Stimulated activated CD8-positive, alpha-beta memory T cell treated with anti-CD3 and anti-CD28 coated beads, Interleukin-7, amount 100 ng/mL, for 4 hours (primary cell): Measurements from ENCODE around the gene NUSAP1.
"Not testable (repeated sequence)": the region's sequence is repeated elsewhere in the genome, so short reads cannot be mapped to it uniquely, and the experiment has no call there.

Experiments
- DNase-seq, 2 donors: peaks; one replicate each; pipeline ENCODE4 v3.0.0-alpha.2; 2020; ENCODE audit warnings: low read depth in 2 of 2

The NUSAP1 gene

DNA sequence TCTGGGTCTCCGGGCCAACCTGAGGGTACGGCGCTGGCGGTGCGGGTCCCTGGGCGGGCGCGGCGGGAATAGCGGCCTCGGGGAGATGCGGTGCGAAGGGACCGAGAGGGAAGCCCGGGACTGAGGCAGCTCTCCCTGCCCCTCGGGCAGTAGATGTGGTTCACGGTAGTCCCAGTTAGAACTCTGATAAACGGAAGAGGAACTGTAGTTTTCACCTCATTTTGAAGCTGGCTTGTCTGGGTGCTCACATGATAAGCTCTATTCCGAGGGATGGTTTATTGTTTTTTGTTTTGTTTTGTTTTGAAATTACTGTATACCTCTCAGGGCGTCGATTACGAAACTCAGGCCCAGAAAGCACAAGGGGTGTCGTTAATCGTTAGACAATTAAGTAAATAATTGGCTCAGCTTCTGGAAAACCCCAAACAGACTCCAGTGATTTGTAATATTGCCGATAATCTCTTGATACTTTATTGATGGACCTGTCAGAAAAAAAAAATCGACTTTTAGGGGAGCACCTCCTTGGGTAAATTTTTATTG, 413 bp downstream of the NUSAP1 start:
- no peak for DNase-seq

DNA sequence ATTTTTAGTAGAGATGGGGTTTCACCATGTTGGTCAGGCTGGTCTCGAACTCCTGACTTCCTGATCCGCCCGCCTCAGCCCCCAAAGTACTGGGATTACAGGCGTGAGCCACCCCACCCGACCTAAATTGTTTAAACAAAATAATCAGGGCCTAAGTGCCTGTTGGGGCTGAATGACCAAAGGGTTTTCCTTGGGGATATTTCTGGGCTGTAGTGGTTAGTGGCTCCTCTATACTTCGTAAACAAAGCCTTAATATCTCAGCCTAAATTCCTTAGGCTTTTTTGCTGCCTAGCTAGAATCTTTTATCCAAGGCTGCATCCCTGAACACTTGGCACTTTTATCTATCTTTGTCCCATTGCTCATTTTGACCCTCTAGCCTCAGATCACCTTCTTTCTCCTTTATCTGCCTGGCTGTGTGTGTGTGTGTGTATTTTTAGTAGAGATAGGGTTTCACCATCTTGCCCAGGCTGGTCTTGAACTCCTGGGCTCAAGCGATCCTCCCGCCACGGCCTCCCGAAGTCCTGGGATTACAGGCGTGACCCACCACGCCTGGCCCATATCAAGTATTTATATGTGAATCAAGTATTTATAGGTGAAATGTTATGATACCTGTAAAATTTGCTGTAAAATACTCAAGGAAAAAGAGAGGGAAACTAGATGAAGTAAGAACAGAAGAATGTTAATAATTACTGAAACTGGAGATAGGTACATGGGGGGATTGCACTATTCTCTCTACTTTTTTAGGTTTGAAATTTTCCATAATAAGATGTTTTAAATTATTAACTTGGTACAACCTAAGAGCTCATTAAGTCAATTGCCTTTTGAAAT, 1.8 kb downstream of the NUSAP1 start:
- DNase-seq = no peak

DNA sequence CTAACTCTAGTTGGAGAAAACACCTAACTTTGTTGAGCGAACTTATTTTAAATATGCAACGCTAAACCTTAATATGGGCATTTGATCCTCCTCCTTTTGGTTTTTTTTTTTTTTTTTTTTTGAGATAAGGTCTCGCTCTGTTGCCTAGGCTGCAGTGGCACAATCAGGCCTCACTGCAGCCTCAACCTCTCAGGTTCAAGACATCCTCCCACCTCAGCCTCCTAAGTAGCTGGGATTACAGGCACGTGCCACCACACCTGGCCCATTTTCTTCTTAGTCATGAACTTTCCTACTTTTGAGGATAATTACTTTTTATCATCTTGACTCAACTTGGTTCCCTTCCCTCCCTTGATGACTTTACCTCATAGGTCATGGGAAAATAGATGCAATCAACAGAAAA, 3.9 kb downstream of the NUSAP1 start:
- DNase-seq = no peak

DNA sequence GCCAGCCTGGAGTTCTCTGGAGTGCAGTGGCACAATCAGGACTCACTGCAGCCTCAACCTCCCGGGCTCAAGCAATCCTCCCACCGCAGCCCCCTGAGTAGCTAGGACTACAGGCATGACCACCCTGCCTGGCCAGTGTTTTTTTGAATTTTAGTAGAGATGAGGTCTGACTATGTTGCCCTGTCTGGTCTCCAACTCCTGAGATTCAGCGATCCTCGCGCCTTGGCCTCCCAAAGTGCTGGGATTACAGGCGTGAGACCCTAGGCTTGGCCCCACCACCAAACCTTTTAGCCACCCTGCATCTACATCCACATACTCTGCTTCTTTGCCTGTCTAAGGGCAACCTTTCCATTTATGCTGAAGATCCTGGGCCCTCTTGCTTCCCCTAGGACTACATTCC, 4.4 kb downstream of the NUSAP1 start:
- no peak for DNase-seq

DNA sequence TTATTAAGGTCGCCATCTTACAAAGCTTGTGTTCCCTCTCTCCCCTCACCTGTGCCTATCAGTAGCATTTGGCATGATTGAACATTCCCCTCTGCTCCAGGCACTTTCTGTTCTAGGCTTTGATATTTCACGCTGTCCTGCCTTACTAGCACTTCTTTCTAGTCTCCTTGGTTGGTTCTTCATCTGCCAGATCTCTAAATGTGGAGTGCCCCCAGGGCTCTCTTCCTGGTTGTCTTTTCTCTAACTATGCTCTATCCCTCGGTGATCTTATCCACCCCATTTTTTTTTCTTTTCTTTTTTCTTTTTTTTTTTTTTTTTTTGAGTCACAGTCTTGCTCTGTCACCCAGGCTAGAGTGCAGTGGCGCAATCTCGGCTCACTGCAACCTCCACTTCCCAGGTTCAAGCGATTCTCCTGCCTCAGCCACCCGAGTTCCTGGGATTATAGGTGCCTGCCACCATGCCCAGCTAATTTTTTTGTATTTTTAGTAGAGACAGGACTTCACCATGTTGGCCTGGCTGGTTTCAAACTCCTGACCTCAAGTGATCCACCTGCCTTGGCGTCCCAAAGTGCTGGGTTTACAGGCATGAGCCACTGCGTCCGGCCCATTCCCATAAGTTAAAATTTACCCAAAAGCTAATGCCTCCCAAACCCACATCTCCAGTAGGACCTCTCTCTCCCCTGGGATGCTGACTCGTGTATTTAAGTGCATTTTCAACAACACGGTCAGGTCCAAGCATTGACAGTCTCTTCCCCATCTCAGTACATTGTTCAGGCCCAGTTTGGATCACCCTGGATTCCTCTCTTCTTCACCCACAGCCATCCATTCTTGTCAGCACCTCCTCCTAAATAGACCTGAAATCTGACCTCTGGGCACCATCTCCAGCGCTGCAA, 5.2 kb downstream of the NUSAP1 start:
- no peak for DNase-seq

DNA sequence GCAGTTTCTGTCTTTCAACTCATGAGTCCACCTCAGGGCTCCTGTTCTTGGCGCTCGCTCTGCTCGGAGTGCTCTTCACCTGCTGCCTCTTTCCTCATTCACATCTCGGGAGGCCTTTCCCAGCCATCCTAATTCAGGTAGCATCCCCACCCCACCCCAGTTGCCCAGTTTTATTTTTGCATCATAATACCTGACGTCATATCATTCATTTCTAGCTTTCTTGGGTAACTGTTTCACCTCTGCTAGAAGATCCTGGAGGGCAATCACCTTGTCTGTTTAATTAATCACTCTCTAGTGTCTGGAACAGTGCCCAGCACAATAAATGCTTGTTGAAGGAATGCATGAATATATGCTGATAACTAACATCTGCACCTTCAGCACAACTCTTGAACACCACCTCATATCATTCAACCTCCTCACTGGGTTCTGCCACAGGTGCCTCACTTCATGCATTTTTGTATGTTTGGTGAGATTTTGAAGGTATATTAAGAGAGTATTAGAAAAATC, 7.6 kb downstream of the NUSAP1 start:
- no peak for DNase-seq

DNA sequence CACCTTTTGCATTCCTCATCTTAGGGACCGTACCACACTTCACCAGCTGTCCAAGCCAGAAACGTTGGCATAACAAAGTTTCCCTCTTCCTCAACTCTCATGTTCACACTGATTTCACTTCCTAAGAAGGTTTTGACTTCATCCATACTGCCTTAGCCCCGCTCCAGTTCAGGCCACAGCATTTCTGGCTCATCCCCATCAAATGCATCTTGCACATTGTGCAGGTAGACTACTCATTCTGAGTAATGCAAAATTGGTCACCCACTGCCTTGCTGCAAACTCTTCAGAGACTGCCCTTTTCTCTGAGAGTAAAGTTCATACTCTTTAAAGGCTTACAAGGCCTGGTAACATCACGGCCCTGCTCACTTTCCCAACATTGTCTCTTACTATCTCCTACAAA, 8.8 kb downstream of the NUSAP1 start:
- no peak for DNase-seq

DNA sequence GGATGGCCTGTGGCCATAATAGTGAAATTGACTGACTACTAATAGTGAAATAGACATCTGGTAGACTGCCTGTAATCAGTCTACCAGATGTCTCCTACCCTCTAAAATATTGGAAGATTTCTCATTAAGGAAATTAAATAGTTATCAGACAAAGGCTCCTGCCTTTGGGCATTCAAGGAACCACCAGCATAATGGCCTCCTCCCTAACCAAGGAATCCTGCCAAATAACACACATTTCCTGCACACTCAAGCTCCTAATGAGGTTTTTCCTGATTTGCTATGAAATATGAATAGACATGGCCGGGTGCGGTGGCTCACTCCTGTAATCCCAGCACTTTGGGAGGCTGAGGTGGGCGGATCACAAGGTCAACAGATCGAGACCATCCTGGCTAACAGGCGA, 14.6 kb downstream of the NUSAP1 start:
- DNase-seq = no peak

DNA sequence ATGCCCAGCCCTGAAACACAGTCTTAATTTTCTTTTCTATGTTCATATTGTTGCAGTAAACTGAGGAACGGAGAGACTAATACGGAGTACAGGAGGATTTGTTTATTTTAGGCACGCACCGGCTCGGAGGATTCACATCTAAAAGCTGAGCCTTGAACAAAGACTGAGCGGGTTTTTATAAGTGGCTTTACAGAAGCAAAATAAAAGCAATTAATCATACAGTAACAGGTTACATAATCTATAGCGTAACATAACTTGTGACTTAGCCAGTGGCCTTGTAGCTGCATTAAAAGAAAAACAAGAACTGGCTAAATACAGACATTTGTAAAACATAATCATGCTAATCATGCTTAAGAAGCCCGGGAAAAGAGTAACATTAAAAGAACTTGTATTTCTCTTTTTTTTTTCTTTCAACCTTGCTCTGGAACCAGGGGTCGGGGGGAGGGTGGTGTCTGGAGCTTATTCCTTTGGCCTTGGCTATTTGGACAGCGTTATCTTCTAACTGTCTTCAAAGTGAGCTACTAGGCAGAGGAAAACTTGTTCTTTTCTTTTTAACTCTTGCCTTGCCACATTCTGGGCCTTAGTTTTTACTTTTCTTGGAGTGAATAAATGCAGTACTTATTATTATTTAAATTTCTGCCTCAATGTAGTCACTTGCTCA, 17.5 kb downstream of the NUSAP1 start:
- DNase-seq = no peak

DNA sequence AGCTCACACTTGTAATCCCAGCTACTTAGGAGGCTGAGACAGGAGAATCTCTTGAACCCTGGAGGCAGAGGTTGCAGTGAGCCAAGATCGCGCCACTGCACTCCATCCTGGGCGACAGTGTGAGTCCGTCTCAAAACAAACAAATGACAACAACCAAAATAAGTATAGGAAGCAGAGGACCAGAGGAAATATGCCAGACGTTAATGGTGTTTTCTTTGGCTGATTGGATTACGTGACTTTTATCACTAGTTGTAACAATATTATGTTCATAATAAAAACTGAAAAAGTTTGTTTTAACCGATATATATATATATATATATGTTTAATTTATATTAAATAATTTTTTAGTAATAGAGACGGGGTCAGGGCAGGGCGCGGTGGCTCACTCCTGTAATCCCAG, 21.7 kb downstream of the NUSAP1 start:
- no peak for DNase-seq

DNA sequence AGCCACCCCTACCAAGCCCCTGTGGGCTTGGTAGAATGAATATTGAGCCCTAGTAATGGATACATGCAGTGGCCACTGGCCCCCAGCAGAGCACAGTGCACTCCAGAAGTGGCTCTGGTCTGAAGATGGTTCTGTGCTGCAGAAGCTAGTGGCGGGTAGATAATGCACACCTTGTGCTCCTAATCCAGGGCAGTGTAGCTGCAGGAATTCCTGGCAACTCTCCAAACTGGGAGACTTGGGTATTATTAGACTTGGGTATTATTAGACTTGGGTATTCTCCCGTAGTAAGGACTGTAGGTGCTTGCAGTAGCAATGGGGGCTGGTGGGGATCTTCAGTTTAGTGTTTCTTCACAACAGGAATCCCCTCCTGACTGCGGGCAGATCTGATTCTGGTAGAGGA, 34.7 kb downstream of the NUSAP1 start:
- DNase-seq = no peak

DNA sequence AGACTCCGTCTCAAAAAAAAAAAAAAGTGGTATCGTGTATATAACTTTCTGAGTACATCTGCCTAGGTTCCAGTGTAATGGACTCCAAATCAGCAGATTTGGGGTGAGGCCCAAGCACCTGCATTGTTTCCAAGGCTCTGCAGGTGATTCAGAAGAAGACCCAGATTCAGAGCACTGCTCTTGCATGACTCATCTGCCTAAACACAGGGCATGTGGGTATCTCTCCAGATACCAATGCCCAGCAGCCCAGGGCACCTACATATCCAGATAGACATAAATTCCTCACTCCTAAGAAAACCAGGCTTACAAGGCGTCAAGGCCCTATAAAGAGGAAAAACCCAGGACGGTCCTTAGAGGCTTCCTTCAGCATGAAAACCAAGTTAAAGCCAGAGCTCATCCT, 45.3 kb downstream of the NUSAP1 start:
- DNase-seq = no peak

DNA sequence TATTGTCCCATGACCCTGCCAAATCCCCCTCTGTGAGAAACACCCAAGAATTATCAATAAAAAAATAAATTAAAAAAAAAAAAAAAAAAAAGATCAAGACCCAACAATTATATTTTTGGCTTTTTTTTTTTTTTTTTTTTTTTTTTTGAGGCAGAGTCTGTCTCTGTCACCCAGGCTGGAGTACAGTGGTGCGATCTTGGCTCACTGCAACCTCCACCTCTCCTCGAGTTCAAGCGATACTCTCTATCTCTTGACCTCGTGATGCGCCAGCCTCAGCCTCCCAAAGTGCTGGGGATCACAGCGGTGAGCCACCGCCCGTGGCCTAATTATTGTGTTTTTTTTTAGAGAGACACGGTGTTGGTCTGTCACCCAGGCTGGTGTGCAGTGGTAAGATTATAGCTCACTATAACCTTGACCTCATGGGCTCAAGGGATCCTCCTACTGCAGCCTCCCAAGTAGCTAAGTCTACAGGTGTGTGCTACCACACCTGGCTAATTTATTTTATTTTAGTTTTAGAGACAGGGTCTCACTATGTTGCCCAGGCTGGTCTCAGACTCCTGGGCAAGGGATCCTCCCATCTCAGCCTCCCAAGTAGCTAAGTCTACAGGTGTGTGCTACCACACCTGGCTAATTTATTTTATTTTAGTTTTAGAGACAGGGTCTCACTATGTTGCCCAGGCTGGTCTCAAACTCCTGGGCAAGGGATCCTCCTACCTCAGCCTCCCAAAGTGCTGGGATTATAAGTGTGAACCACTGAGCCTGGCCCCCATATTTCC, 51.5 kb downstream of the NUSAP1 start:
- not testable (repeated sequence) for DNase-seq

DNA sequence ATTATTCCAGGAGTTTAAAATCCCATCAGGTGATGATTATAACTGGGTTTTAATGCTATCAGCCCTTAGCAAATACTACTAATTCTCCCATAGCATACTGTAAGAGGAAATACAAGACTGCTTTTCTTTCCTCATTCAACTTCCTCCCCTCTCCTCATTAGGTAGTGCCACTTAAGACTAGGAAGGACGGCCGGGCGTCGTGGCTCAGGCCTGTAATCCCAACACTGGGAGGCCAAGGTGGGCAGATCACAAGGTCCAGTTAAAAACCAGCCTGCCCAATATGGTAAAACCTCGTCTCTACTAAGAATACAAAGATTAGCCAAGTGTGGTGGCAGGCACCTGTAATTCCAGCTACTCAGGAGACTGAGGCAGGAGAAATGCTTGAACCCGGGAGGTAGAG, 55.0 kb downstream of the NUSAP1 start:
- DNase-seq = no peak

DNA sequence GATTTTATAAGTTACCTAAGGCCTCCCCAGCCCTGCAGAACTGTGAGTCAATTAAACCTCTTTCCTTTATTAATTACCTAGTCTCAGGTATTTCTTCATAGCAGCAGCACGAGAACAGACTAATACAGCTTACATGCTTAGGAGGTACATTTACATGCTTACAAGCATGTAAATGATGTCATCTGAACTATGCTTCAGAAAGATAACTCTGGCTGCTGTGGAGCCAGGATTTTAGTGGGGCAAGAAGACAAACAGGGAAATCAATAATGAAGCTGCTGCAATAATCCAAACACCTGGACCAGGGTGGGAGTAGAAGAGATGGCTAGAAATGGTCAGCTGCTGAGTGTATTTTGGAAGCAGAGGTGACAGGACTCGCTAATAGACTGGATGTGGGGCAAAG, 60.0 kb downstream of the NUSAP1 start:
- no peak for DNase-seq

DNA sequence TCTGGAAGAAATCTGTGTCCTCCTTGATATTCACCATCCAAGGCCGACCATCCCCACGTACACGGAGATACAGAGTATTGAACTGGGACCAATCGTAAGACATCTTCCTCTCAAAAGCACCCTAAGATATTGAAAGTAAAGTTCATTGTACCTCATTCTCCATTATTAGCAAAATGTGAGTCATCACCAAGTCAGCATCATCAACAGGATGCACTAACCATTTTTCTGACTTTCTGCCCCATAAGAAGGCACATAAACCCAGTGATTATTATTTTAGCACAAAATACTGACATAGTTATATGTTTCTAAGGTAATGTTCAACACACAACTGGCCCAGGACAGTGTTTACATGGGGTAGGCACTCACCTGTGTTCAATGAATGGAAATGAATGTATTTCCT, 62.2 kb downstream of the NUSAP1 start:
- no peak for DNase-seq

DNA sequence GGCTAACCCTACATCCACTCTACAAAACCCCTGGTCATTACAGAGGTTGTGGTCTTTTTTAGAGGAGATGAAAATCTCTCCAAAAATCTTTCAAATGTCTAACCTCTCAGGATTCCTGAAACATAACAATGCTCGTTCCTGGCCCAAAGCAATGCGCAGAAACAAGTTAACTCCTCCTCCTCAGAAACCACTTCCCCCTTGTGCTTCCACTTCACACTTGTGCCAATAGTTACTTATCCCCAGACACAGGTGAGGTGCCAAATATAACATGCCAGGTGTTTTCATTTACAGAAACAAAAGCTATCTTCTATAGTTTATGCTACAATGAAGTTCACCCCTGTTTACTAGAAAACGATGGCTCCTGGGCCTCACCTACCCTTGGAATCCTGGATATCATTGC, 63.4 kb downstream of the NUSAP1 start:
- no peak for DNase-seq

DNA sequence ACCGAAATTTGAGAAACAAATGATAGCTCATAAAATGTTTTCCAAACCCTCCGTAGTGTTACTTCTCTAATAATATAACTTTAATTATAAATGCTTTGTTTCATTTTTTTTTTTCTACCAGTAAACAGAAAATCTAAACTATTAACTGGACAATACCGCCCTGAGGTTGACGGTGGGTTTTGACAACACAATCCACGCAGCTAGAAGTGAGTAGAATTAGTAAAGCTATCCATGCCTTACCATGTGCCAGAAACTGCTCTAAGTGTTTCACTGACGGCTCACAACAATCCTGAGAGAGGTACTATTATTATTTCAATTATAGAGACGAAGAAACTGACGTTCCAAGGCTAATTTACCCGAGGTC, 69.2 kb downstream of the NUSAP1 start:
- no peak for DNase-seq

DNA sequence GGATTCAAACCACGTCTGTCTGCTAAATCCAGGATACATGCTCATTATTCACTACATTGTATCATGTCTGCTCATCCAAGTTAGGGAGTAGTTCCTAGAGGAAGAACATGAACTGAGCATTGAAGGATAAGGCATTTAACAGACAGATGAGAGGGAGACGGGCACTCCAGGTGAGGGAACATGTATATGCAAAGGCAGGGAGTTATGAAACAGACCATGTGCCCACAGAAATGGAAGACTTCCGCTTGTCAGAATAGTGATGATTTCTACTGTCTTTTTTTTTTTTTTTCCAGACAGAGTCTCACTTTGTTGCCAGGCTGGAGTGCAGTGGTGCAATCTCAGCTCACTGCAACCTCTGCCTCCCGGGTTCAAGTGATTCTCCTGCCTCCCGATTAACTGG, 74.7 kb downstream of the NUSAP1 start:
- no peak for DNase-seq

DNA sequence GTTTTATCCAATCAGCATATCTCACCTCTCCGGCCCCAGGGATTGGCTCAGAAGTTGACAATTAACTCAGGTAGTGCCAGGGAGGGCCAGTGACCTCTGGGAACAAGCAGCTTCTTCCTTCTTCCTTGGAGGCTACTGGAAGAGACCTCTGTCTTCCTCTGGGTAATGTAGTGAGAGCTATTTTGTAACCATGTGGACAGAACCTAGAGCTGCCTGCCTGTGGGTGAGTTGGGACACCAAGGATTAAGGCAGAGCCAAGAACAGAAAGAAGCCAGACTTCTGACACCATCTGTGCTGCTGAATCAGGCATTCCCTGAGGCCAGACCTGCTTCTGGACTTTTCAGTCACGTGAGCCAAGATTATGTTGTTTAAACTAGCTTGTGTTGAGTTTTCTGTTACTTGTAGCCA, 75.6 kb downstream of the NUSAP1 start:
- no peak for DNase-seq

DNA sequence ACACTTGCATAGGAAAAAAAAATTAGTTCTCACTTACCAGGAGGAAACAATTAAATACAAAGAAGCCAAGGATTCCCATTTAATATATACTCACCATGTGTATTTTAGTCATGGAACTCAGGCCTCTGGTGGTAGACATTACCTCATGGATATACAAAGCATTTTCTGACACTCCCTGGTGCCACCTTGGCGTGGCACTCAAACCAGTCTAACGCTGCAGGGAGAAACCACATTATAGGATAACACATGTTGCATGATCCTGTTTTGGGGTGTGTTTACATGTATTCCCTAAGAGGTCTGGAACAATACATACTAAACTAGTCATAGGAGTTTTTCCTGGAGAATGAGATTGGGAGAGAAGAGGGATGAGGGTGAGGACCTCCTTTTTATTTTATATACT, 78.3 kb downstream of the NUSAP1 start:
- no peak for DNase-seq
